Measurements from ENCODE around the gene OR11A1. TPM values are rescaled to one million over a fixed set of nuclear protein-coding genes. Genes with fewer than 3 reads are reported as not detected.

Gene OR11A1
- total RNA-seq, 2 donors from 2014 or later = not detected

DNA sequence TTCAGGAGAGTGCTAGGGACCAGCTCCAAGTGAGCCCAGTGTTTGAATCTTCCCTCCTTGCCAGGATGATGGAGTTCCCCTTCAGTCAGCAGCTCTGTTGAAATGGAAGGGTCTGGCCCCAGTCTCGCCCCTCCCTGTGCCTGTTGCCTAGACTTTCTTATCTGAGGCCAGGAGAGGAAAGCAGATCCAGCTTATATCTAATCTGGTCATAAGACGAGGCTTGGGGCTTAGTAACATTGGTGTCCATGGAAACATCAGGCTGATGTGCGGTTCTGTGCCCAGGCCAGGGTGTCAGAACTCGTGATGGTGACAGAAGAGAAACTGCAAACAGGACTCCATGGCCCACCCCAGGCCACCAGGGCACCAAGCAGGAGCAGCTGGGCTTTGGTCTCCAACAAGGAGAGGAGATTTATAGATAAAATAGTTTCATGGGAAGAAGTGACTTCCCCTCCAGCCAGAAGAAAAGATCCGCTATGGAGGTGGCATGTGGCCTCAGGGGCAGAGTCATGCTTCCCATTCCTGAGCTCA, 21.1 kb upstream of the OR11A1 start:
- H3K4me1 ChIP-seq (ENCODE audit: control insufficient read depth in 1 of 2, low read depth in 2 of 2) = no peaks in the 10 kb centered on the region
- no peak overlapping the region for H3K4me3 ChIP-seq
- TF ChIP-seq, protein P1, sequence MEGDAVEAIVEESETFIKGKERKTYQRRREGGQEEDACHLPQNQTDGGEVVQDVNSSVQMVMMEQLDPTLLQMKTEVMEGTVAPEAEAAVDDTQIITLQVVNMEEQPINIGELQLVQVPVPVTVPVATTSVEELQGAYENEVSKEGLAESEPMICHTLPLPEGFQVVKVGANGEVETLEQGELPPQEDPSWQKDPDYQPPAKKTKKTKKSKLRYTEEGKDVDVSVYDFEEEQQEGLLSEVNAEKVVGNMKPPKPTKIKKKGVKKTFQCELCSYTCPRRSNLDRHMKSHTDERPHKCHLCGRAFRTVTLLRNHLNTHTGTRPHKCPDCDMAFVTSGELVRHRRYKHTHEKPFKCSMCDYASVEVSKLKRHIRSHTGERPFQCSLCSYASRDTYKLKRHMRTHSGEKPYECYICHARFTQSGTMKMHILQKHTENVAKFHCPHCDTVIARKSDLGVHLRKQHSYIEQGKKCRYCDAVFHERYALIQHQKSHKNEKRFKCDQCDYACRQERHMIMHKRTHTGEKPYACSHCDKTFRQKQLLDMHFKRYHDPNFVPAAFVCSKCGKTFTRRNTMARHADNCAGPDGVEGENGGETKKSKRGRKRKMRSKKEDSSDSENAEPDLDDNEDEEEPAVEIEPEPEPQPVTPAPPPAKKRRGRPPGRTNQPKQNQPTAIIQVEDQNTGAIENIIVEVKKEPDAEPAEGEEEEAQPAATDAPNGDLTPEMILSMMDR (IDR thresholded peaks at IDR 0.05) = no peak
- ATAC-seq (ENCODE audit: insufficient number of reproducible peaks, low FRiP score, low read depth) = no peak
- H3K27ac ChIP-seq = no peak overlapping the region
- no peak for DNase-seq (ENCODE audit: low spot score)
- H3K9me3 ChIP-seq = no peaks in the 10 kb centered on the region
- no peaks in the 10 kb centered on the region for H3K27me3 ChIP-seq (replicated peaks; ENCODE audit: insufficient read depth)
- H3K36me3 ChIP-seq = no peaks in the 10 kb centered on the region

DNA sequence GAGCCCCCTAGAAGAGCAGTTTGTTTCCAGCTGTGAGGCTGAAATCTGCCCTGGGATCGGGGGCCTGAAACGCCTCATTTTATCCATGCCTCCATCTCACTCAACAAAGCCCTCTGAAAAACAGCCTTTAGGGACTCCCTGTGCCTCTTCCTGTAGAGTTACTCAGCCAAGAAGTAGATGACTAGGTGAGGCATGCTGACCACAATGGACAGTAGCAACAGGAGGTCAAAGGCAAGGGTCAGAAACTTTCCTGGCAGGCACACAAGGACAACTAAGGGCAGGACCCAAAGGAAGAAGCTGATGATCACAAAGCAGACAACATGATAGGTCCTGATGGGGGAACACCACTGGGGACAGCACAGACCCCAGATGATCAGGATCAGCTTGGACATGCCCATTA, 18.1 kb upstream of the OR11A1 start:
- H3K27ac ChIP-seq = no peak overlapping the region

DNA sequence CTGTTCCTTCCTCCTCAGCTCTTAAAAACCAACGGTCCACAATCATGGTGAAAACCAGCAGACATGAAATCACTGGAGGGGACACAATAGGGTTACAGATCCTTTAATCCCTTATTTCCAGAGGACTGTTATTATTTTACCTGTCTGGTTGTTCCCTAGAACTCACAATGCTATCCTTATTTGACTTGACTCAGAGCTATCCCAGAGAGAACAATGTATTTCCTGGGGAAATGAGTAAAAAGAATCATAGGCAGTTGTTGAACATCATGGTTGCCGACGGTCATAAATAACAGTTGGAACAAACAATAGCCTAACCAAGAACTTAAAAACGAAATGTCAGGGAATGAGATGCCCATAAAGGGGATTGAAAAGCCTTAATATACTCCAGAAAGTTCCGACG, 9.4 kb upstream of the OR11A1 start:
- H3K4me3 ChIP-seq = no peak overlapping the region

More for the DNA sequence above, 18.1 kb upstream of the OR11A1 start:
- H3K27me3 ChIP-seq (replicated peaks; ENCODE audit: insufficient read depth) = no peaks in the 10 kb centered on the region
- no peak overlapping the region for H3K4me3 ChIP-seq
- DNase-seq (ENCODE audit: low spot score) = no peak
- TF ChIP-seq, protein P1 (IDR thresholded peaks at IDR 0.05) = no peak
- H3K9me3 ChIP-seq = no peaks in the 10 kb centered on the region
- no peaks in the 10 kb centered on the region for H3K36me3 ChIP-seq
- ATAC-seq (ENCODE audit: insufficient number of reproducible peaks, low FRiP score, low read depth) = no peak
- no peaks in the 10 kb centered on the region for H3K4me1 ChIP-seq (ENCODE audit: control insufficient read depth in 1 of 2, low read depth in 2 of 2)

DNA sequence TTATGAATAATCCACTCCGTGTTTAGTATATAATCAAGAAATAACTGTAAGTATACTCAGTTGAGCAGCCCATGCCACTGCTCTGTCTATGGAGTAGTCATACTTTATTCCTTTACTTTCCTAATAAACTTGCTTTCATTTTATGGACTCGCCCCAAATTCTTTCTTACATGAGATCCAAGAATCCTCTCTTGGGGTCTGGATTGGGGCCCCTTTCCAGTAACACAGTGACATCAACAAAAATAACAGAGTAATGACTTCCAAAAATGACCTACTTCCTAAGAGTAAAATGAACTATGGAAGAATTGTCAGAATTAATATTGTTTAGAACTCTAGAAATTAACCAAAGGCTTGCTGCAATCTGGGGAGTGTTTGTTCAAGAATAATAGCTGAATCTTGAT, 8.9 kb upstream of the OR11A1 start:
- ATAC-seq (ENCODE audit: insufficient number of reproducible peaks, low FRiP score, low read depth) = no peak
- H3K4me1 ChIP-seq (ENCODE audit: control insufficient read depth in 1 of 2, low read depth in 2 of 2) = no peaks in the 10 kb centered on the region

More for the DNA sequence above, 9.4 kb upstream of the OR11A1 start:
- H3K9me3 ChIP-seq = no peaks in the 10 kb centered on the region
- TF ChIP-seq, protein P1 (IDR thresholded peaks at IDR 0.05) = no peak
- DNase-seq (ENCODE audit: low spot score) (no peak), ATAC-seq (ENCODE audit: insufficient number of reproducible peaks, low FRiP score, low read depth) (no peak)
- H3K27me3 ChIP-seq (replicated peaks; ENCODE audit: insufficient read depth) = no peaks in the 10 kb centered on the region
- no peaks in the 10 kb centered on the region for H3K4me1 ChIP-seq (ENCODE audit: control insufficient read depth in 1 of 2, low read depth in 2 of 2)
- H3K27ac ChIP-seq = no peak overlapping the region
- no peaks in the 10 kb centered on the region for H3K36me3 ChIP-seq

DNA sequence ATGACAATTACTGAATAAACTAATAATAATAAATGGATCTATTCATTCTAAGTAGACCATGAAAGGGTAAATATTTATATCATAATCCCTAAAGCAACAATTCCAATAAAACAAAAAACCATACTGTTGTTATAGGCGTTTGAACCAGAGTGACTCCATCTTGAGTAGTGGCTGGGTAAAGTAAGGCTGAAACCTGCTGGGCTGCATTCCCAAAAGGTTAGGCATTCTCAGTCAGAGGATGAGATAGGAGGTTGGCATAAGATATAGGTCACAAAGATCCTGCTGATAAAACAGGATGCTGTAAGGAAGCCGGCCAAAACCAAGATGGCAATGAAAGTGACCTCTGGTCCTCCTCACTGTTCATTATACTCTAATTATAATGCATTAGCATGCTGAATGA, 8.4 kb upstream of the OR11A1 start:
- H3K36me3 ChIP-seq = no peaks in the 10 kb centered on the region
- ATAC-seq (ENCODE audit: insufficient number of reproducible peaks, low FRiP score, low read depth) (no peak), DNase-seq (ENCODE audit: low spot score) (no peak)
- H3K27ac ChIP-seq = no peak overlapping the region
- H3K4me3 ChIP-seq = no peak overlapping the region
- H3K27me3 ChIP-seq (replicated peaks; ENCODE audit: insufficient read depth) = no peaks in the 10 kb centered on the region
- no peaks in the 10 kb centered on the region for H3K4me1 ChIP-seq (ENCODE audit: control insufficient read depth in 1 of 2, low read depth in 2 of 2)
- no peaks in the 10 kb centered on the region for H3K9me3 ChIP-seq
- TF ChIP-seq, protein P1 (IDR thresholded peaks at IDR 0.05) = no peak

More for the DNA sequence above, 8.9 kb upstream of the OR11A1 start:
- TF ChIP-seq, protein P1 (IDR thresholded peaks at IDR 0.05) = no peak
- Histone ChIP-seq H3K9me3 (no peaks in the 10 kb centered on the region), H3K36me3 (no peaks in the 10 kb centered on the region), H3K27ac (no peak overlapping the region), H3K27me3 (replicated peaks; ENCODE audit: insufficient read depth) (no peaks in the 10 kb centered on the region), H3K4me3 (no peak overlapping the region)
- no peak for DNase-seq (ENCODE audit: low spot score)
